HL-60 (cell line): ENCODE measurements around the gene CIRBP.
"Not testable (repeated sequence)": the region's sequence is repeated elsewhere in the genome, so short reads cannot be mapped to it uniquely, and the experiment has no call there.

ENCODE experiments used
- DNase-seq, 2 experiments: peaks; one replicate each; pipeline ENCODE4 v3.0.0-alpha.2; 2010 to 2020; ENCODE audit warnings: low read depth in 1 of 2, low spot score in 1 of 2
- H3K27ac ChIP-seq: fragments of 250-450 bp; sonication (Bioruptor Pico); replicated peaks from 2 replicates; pipeline ENCODE4 v1.5.1; 2020; ENCODE audit warnings: mild to moderate bottlenecking, moderate library complexity
- H3K27me3 ChIP-seq: fragments of 250-450 bp; sonication (Bioruptor Pico); 2 replicates; pipeline ENCODE4 v1.5.1; 2021; ENCODE audit warnings: mild to moderate bottlenecking, moderate library complexity; ENCODE audit not compliant: insufficient read depth, poor library complexity, severe bottlenecking
- H3K4me3 ChIP-seq: replicated peaks from 2 replicates; pipeline ENCODE4 v1.5.1; 2011; ENCODE audit warnings: mild to moderate bottlenecking, control low read depth, low read length; ENCODE audit not compliant: insufficient read depth
- CTCF ChIP-seq: IDR thresholded peaks from one replicate; pipeline ENCODE4 v1.5.1; 2011; ENCODE audit warnings: low read length, control low read depth, inconsistent platforms; ENCODE audit not compliant: insufficient read depth
- GABPA ChIP-seq: IDR thresholded peaks from 2 replicates; pipeline ENCODE4 v1.6.1; 2012; ENCODE audit warnings: low read depth
- POLR2AphosphoS5 ChIP-seq: IDR thresholded peaks from 2 replicates; pipeline ENCODE4 v1.6.1; 2012; ENCODE audit warnings: low read depth
- REST ChIP-seq: IDR thresholded peaks from 2 replicates; pipeline ENCODE4 v1.6.1; 2012; ENCODE audit warnings: low read depth; ENCODE audit not compliant: insufficient replicate concordance
- SPI1 ChIP-seq: IDR thresholded peaks from 2 replicates; pipeline ENCODE4 v1.6.1; 2012; ENCODE audit warnings: low read depth, mild to moderate bottlenecking, borderline replicate concordance

Gene CIRBP

GRCh38 chr19:1244693-1245451, 24.3 kb upstream of the CIRBP start:
- TF ChIP-seq REST (no peak), SPI1 (no peak), GABPA (no peak), POLR2AphosphoS5 (no peak), CTCF (no peak)
- no peaks in the 10 kb centered on the region for H3K27me3 ChIP-seq
- H3K27ac ChIP-seq, result peak overlapping the region; percentile 35
- DNase-seq, result no peak
- peak overlapping the region; percentile 20 for H3K4me3 ChIP-seq

DNA sequence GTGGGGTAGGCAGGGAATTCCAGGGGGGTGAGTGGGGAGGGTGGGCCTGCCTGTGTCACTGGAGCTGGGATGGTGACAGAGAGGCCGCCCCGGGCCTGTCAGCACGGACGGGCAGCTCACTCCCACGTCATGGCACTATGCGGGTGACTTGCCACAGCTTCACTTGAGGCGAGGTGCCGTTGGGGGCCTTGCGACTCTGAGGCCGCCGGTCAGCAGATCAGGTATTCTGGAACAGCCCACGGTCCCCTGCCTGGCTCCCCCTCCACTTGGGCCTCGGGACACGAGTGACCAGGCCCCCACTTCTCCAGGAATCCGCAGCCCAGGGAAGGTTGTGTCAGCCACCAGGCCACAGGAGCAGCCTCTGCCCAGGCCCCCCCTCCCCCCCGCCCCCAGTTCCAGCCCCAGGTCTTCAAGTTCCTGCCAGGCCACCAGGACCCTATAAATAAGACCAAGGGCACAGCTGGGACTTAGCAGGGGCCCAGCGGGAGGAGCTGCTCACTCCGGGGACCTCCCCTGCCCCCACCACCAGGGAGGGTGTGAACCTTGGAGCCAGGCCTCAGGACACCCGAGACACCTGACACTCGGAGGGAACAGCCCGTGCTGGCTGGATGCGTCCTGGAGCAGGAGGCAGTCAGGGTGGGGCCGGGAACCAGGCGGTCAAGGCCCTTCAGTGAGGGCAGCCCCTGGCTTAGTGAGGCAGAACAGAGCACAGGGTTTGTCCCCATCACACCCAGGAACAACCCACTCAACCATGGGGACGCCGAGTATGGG, 23.5 kb upstream of the CIRBP start:
- Histone ChIP-seq H3K4me3 (no peak overlapping the region), H3K27ac (no peak overlapping the region)
- no peak for DNase-seq

GRCh38 chr19:1246265-1247087, 22.7 kb upstream of the CIRBP start:
- peak; percentile 9; the same call in 1 of the 2 replicates for TF ChIP-seq POLR2AphosphoS5
- not testable (repeated sequence) for H3K27ac ChIP-seq, H3K4me3 ChIP-seq, DNase-seq, H3K27me3 ChIP-seq

More for the DNA sequence above, 23.5 kb upstream of the CIRBP start:
- no peaks in the 10 kb centered on the region for H3K27me3 ChIP-seq
- TF ChIP-seq POLR2AphosphoS5 (peak; percentile 45), CTCF (no peak), GABPA (no peak), SPI1 (no peak)

GRCh38 chr19:1247748-1248138, 21.4 kb upstream of the CIRBP start:
- peak overlapping the region; percentile 61 for H3K4me3 ChIP-seq
- TF ChIP-seq POLR2AphosphoS5, result no peak
- no peak for TF ChIP-seq REST
- TF ChIP-seq SPI1, result no peak
- no peak for TF ChIP-seq CTCF
- TF ChIP-seq GABPA, result no peak
- DNase-seq, result no peak
- H3K27me3 ChIP-seq, result no peaks in the 10 kb centered on the region
- peak overlapping the region; percentile 84 for H3K27ac ChIP-seq
